ENCODE data around the gene TMEM247.

TMEM247 gene

DNA sequence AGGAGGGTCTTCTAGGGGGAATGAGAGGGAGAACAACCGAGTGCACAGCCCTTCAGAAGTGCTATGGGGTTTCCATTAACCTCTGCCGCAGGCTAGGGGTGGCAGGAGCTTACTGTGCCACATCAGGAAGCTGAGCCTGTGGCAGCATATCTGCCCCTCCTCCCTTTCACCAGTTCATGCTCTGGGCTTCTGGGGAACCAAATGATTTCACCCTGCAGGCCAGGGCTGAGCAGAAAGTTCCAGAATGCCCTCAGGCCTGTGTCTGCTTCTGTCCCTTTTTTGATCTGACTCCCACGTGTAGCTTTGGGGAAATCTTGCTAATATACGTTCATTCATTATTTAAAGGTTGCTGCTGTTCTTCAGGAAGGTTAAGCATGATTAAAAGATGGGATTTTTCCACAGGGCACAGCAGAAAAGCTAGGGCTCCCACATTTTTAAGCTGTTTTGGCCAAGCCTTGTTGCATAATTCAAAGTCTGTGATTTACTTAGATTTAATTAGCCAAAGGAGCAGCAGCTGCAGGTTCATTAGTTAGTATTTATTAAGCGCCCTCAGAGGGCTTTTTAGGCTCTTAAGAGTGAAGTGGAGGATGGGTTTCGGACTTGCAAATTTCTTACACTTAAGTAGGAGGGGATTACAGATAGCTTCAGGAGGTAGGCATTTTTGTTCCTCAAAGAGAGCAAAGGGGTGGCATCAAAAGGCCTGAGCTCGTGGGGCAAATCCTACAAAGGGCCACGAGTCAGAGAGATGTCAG is 10.2 kb downstream of the TMEM247 start:
- no peak for DNase-seq (ENCODE audit: low read depth in 2 of 2)

DNA sequence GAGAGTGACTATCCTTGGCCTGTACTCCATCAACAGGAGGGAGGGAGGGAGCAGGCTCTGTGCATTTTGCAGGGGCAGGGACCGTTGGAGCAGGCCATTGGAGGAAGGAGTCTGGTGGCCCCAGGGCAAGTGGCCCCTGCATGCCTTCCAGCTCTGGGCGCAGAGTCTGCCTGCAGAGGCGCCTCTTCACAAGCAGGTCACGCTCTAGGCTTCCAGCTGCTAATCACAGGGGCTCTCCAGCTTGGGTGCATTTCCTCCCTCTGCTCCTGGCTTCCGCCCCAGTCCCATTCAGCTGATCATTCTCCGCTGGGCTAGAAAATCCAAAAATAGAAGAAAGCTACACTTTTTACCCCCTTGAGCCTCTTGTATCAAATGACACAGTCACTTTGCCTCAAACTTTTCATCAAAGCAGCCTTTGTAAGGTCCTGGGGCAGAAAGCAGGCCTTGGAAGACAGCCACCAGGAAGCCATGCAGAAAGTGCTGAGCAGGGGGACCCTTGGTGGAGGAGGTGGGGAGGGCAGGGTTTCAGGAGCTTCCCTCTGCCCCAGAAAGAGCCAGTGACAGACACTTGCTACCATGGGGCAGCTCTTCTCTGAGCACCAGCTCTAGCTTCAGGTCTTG is 11.3 kb downstream of the TMEM247 start:
- DNase-seq (ENCODE audit: low read depth in 2 of 2), result no peak

DNA sequence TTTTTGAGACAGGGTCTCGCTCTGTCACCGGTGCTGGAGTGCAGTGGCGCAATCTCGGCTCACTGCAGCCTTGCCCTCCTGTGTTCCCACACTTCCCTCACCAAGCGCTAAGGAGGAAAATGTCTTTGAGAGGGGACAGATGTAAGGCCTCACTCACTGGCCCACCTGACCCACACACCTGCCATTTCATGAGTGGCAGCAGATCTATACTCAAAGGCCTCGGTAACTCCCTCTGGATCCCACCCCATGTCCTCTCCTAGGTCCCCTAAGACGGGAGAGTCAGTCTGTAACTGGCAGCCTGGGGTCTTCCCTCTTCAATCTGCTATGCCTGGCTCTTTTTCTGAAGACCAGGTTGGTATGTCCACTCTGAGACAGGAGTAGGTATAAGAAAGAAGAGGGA is 12.9 kb downstream of the TMEM247 start:
- DNase-seq (ENCODE audit: low read depth in 2 of 2), result no peak

DNA sequence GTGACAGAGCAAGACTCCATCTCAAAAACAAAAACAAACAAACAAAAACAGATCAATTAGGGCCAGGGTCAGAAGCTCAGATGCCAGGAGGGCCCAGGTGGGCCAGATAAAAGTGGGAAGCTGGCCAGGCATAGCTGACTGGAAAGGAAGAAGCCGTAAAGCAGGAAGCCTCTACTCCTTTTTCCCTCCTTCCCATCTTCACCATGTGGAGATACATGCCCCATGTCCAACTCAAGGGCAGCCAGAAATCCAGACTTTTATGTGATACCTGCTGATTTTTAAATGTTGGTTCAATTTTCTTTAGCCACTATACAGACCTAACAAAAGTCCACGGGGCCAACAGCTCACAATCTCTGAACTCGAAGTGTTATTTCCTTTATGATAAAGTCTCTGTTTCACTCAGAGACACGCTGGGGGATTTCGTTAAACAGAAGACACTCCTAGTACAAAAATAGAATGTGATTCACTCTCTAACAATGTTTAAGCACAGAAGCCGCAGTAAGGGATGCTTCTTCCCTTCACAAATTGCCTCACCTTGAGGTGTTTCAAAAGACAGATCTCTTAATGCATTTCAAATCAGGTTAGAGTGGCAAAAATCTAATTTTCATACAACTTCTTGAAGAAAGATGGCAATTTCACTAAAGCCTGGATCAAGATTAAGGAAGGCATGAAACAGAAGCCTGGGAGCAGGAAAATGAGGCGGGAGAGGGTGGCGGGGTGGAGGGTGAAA is 14.0 kb downstream of the TMEM247 start:
- DNase-seq (ENCODE audit: low read depth in 2 of 2), result no peak

DNA sequence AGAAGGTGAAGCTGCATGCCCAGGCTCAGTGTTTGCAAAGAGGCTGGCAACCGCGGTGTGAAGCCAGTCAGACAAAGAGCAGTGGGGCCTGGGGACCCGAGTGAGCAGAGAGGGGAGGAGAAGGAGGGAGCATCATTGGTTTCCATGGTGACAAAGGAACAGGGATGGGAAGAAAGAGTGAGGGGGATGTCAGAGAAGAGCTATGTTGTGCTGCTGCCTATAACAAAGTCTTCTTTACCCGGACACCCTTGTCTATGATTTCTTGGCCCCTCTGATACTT is 14.5 kb downstream of the TMEM247 start:
- no peak for DNase-seq (ENCODE audit: low read depth in 2 of 2)

DNA sequence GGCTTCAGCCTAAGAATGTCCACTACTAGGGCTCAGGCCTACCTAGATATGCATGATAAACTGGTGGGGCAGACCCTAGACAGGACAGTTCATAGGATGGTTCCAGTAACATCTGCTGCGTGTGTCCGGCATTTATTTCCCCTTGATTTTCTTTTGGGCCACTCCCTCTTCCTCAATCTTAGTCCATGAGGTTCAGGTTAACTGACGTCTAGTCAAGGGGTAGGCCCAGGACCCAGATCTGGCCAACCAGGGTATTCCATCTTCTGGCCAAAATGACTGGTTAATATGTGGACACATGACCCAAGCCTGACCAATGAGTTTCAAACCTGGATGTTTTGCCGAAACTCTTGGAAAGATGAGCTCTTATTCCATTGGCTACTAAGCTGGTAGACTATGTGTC is 15.2 kb downstream of the TMEM247 start:
- DNase-seq (ENCODE audit: low read depth in 2 of 2), result no peak

DNA sequence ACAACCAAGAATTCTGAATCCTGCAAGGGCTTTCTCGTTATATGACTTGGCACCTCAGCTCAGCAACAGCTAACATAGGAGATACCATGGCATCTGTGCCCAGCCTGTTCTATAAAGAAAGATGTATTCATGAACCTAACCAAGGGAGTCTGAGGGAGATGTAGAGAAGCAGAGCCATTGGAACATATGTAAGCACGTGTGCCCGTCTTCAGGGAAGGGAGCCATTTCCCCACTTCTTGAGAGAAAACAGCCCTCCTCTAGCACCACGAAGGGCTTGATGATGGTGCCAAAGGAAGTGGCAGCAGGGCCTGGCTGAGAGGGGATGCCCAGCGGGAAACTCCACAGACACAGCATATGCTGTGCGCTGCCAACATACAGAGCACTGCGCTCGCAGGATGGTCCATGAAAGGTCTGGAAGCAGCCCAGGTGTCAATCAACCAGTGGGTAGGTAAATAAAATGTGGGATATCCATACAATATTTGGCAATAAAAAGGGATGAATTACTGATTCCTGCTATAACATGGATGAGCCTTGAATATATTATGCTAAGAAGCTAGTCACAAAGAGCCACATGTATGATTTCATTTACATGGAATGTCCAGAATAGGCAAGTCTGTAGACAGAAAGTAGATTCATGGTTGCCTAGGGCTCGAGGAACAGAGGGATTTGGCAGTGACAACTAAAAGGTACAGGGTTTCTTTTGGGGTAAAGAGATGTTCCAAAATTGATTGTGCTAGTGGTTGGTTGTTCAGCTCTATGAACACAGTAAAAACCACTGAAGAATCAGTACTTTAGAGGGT is 16.1 kb downstream of the TMEM247 start:
- no peak for DNase-seq (ENCODE audit: low read depth in 2 of 2)

DNA sequence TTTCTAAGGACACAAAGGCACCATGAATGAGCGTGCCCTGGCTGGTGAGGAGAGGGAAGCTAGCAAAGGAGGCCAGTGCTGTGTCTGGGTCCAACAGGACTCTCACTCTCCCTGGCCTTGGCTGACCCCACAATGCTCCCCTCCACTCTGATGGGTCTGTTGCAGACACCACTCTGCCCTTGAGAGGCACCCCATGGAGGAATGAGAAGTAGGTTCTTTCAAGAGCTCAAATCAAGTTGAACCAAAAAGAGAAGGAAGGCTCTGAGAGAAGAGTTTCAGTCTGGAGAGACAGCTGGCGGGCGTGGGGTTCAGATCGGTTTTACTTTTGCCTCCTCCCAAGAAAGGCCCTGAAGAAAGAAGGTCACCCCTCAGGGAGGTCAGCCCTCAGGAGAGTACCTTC is 18.4 kb downstream of the TMEM247 start:
- no peak for DNase-seq (ENCODE audit: low read depth in 2 of 2)

DNA sequence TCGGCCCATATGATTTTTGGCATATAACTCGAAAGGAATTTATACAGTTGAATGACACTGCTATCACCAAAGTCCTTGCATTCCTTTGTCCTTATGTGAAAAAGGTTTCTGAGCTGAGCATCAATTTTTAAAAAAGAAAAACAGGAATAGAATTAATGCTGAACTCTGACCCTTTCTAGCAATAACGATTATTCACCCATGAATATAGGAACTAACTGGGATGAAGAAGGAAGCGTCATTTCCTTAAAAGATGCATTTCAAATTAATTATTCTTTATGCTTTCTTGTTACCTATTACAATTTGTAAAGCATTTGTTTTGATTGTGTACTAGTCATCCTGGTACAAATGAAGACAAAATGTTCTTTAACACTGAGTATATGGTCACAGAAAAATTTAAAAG is 19.3 kb downstream of the TMEM247 start:
- DNase-seq (ENCODE audit: low read depth in 2 of 2), result no peak

DNA sequence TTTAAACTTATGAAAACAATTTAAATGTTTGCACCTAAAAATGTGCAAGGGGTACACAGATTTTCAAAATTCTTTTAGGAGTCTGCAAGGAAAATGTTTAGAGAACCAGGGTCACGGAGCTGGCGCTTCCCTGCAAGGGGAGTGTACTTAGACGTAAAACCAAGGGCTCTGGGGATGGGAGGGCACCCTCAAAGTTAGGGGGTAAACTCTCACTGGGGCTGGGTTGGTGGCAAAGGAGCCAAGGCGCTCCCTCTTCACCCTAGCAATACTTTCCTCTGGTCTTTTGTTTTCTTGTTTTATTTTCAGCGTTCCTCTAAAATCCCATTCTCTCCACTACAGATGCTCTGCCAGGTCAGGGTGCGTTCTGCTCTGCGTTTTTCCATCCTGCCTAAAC is 20.0 kb downstream of the TMEM247 start:
- DNase-seq (ENCODE audit: low read depth in 2 of 2), result no peak

DNA sequence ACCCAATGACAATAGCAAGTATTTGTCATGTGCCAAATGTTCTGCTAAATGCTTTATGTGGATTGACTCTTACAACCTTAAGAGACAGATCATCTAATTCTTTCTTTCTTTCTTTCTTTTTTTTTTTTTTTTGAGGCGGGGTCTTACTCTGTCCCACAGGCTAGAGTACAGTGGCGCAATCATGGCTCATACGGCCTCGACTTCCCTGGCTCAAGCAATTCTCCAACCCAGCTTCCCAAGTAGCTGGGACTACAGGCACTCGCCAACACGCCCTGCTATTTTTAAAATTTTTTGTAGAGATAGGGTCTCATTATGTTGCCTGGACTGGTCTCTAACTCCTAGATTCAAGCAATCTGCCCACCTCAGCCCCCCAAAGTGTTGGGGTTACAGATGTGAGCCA is 21.4 kb downstream of the TMEM247 start:
- no peak for DNase-seq (ENCODE audit: low read depth in 2 of 2)

DNA sequence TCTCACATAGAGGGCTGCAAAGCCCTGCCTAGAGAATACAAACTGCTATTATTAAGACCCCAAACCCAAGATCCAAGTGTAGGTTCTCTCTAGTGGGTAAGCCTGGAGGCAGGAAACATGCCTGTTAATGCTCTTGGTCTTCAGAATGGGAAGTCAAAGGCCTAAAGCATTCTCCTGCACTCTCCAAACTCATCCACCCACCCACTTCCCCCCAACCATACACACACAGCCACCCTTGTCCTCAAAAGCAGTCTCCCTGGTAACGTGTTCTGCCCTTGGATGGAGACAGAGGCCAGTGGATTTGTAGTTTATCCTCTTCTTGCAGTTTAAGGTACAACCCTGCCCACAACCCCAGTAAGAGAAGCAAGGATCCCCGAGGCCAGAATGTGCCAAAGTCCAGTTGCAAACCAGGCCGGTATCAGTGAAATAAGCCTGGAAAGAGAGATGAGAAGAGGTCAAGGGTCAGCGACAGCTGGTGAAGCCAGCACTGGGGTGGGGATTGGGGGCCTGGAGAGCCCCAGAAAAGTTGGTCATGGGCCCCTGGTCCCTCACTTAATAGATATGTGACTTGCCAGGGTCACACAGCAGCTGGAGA is 23.0 kb downstream of the TMEM247 start:
- DNase-seq (ENCODE audit: low read depth in 2 of 2), result no peak

DNA sequence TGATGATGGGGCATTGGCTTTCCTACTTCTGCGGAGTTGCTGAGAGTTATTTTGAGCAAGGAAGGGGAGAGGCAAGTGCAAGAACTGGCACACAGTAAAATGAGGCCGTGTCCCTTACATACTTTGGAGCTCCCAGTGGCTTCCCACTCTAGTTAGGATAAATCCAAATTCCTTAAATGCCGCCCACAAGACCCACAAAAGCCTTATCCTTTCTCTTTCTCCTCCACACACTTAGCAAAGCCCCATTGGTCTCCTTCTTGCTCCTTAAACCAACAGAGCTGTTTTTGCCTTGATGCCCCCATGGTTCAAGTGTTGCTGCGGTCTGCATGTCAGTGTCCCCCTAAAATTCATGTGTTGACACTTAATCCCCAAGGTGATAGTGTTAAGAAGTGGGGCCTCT is 24.3 kb downstream of the TMEM247 start:
- DNase-seq (ENCODE audit: low read depth in 2 of 2), result no peak

DNA sequence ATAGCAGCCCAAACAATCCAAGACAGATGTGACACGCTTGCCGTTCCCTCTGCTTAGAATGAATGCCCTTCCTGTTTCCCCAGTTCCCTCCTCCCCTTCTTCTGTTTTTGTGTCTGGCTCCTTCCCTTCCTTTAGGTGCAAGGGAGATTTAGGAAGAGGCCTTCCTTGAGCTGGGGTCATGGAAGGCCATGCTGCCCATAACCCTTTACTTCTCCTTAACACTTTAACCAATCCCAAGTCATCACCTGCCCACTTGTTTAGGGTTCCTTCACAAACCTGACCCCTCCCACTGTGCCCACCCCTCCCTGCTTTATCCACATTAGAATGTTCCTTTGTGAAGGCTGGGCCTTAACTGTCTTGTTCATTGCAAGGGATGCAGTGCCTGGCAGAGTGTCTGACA is 24.9 kb downstream of the TMEM247 start:
- no peak for DNase-seq (ENCODE audit: low read depth in 2 of 2)

DNA sequence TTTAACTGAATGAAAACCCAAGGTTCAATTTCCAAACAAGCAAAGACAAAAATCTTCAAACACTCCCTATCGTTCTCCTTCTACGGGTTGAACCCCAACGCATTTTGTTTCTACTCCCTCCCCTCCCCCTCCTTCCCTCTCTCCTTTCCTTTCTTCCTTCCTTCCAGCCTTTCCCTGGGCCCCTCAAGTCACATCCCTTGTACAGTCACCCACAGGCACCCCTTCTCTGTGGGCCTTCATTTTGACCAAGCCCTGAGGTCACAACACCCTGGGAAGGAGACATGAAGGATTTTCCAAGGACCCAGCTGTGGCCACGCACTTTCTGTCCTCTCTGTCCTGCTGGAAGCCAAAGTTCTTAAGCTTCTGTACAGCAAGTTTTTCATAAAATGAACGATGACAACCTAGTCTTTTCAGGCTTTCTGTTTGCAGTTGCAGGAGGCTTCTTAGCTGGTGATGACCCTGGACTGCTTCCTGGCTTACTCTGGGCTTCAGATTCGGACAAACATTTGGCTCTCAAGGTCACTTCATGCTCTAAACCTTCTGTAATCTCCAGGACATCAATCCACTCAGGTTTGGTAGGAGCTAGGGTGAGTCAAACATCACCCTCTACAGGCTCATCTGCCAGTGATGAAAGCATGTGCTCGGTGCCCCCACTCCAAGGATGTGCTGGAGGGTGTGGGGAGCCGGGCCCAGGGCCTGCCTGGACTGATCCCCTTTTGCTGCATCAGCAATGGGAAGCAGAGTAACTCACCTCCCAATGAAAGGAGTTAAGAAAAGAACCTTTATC is 25.5 kb downstream of the TMEM247 start:
- no peak for DNase-seq (ENCODE audit: low read depth in 2 of 2)

DNA sequence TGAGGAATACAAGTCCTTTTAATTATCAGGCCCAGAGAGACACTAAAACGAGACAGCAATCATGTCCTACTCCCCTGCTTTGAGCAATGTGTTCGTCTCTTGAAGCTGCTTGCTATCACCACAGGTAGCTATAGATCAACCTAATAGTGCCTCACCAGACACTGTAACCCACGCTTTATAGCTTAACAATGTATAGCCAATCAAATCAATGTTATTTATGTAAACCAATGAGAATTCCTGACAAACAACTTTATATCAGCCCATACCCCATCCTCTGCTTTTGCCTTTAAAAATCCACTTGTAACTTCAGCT is 26.1 kb downstream of the TMEM247 start:
- no peak for DNase-seq (ENCODE audit: low read depth in 2 of 2)

DNA sequence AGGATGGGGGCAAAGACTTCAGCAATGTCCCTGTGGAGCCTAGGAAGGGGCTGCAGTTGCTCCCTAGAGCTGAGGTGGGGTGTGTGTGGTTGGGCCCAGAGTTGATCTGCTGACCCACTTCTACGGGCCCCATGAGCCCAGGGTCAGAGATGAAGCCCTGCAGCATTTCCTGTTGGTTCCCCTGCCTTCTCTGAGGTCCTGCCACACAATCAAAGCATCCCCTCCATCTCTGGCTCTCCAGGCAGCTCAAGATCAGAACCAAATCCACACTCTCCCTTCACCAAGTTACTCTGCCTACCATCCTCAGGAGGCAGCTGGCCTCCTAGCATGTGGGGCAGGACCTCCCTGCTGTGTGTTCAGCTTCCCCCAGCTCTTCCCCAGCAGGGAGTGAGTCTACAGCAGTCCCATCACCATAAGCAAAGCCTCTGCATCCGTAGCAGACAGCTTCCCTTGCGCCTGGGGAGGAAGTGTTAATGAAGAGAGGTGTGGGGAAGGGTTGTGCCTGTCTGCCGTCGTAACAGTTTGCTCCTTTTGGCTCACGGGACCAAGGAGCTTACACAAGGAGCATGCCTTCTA is 26.9 kb downstream of the TMEM247 start:
- DNase-seq (ENCODE audit: low read depth in 2 of 2), result no peak

DNA sequence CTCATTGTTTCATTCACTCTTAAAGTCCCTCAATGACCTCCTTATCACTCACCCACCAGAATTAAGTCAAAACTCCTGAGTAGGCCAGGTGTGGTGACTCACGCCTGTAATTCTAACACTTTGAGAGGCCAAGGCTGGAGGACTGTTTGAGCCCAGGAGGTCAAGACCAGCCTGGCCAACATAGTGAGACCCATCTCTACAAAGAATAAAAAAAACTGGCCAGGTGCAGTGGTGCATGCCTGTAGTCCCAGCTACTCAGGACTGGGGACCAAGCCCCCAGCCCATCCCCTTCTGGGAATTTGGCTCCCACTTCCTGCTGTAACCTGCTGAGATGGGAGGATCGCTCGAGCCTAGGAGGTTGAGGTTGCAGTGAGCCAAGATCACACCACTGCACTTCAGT is 28.9 kb downstream of the TMEM247 start:
- no peak for DNase-seq (ENCODE audit: low read depth in 2 of 2)

DNA sequence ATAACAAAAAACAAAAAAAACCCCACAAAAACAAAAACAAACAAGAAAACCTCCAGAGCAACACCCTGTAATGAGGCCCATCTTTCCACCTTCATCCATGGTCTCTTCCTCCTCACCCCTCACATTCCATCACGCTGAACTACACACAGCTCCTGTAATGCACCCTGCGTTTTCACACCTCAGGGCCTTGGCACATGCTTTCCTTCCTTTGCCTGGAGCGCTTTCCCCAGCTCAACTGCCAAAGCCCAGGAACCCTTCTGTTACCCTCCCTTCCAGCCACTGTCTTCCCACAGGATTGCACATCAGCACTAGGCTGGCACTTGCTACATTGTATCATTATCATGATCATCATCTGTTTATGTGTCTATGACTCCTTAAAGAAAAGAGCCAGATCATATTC is 29.4 kb downstream of the TMEM247 start:
- DNase-seq (ENCODE audit: low read depth in 2 of 2), result no peak

DNA sequence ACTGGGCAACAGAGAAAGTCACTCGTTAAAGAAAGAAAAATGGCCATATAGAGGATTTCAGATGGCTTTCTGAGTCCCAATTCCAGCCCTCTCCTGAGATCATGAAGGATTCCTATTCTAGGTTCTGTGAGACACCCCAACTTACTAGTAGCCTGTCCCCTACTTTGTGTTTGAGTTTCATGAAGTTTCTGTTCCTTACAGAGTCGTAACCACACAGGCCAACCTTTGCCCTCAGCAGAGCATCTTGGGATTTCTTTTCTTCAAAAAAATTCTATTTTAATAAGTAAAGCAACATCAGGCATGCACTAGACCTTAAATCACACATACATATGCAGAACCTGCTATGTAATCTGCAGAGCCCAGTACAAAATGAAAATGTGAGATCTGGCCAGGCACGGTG is 30.4 kb downstream of the TMEM247 start:
- no peak for DNase-seq (ENCODE audit: low read depth in 2 of 2)

DNA sequence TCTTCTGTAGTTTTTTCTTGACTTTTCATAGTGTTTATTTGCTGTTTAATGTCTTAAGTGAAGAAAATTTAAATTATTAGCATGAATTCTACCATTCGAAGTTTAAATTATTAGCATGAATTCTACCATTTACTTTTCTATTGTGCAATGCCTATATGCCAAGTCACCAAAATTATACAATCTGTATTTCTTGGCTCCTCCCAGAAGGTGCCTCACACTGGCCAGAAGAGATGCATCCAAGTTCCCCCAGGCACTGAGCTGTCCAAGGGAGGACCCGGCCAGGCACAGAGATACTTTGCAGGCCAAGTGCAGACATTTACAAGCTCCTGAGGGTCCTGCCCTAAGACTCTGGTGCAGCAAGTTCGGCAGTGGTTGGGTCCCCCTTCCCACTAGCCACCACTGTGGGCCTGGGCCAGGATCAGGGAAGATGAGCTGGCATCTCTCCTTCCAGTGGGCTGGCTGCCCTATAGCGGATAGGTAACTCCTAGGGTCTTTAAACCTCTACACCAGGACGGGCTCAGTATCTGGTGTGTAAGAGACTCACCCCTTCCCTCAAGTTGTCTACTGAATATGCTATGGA is 31.3 kb downstream of the TMEM247 start:
- no peak for DNase-seq (ENCODE audit: low read depth in 2 of 2)

Data from stimulated activated CD8-positive, alpha-beta memory T cell treated with anti-CD3 and anti-CD28 coated beads, Interleukin-2, amount 100 ng/mL, for 48 hours (primary cell).